NCI-H2227 (cell line): ENCODE results near the gene RAD51D.
"Not testable (repeated sequence)": the region's sequence is repeated elsewhere in the genome, so short reads cannot be mapped to it uniquely, and the experiment has no call there.

Source experiments
- DNase-seq: peaks from one replicate; lab custom pipeline; 2025; ENCODE audit not compliant: unreplicated experiment; lab: John Stamatoyannopoulos, UW

The RAD51D gene

DNA sequence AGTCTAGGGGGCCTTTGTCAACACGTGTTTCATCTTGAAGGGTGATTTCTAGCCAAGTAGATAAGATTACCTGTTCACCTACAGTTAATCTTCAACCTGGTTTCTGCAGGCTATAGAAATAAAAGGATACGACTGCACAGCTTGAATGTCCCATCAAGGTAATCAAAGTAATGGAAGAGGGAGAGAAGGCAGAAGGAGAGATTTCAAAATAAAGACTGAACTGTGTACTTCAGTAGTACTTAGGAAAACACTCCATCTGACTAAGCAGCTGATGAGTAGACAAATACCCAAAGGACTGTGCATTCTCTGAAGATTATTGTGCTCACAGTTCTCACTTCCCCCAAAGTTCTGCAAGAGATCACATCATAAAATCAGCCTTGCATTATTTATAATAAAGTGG is 50.3 kb downstream of the RAD51D start:
- DNase-seq, result no peak

DNA sequence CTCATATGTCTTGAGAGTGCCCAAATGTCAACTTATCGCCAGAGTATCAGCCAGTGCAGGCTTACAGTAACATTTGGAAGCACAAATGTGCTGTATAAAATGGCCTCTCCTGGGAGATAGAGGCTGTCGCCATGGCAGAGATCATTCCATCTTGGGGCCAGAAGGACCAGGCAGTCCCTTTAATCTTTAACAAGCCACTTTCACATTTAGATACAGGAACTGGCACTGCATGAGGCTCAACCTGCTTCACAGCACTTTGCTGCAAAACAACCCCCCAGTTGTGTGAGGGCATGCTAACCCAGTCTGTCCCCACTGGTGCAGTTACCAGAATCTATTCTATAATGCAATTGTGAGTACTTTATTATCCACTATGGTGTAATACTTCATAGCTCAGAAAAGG is 51.4 kb downstream of the RAD51D start:
- no peak for DNase-seq

DNA sequence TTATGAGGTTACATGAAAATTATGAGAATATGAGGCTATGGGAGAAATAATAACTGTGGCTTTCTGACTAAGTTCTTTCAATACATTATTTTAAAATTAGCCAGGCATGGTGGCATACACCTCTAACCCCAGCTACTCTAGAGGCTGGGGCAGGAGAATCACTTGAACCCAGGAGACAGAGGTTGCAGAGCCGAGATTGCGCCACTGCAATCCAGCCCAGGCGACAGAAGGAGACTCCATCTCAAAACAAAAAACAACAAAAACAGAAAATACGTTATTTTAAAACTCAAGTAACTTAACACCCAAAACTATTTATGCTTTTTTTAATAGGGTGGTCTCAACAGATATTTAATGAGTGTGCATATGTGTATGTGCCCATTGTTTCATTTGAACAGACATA is 53.8 kb downstream of the RAD51D start:
- no peak for DNase-seq

DNA sequence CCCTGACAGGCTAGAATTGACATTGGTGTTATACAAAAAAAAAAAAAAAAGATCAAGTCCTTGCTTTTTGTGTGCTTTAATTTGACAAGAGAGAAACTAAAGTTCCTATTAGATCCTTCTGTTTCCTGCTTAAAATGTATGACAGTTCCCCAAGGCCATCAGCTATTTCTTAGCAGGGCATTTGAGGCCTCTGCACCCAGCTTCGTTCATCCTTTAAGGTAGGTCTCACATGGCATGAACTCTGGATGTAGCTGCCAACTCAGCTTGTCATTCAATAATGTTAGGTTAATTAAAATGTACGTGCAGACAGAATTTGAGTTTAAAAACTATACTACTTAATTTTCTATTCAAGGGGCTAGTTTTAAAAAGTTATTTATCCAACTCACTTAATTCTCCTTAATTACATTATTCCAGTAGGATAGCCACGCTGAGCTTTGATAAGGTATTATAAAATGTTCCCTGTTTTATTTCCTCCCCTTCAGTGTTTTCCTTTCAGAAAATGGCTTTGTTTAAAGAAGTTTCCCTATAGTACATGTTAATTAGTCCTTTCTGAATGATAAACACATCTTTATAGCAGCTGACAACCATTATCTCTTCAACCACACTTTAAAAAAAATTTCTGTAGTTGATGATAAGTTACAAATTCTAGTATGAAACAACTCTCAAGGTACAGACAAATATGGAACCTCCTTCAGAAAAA is 55.0 kb downstream of the RAD51D start:
- no peak for DNase-seq

DNA sequence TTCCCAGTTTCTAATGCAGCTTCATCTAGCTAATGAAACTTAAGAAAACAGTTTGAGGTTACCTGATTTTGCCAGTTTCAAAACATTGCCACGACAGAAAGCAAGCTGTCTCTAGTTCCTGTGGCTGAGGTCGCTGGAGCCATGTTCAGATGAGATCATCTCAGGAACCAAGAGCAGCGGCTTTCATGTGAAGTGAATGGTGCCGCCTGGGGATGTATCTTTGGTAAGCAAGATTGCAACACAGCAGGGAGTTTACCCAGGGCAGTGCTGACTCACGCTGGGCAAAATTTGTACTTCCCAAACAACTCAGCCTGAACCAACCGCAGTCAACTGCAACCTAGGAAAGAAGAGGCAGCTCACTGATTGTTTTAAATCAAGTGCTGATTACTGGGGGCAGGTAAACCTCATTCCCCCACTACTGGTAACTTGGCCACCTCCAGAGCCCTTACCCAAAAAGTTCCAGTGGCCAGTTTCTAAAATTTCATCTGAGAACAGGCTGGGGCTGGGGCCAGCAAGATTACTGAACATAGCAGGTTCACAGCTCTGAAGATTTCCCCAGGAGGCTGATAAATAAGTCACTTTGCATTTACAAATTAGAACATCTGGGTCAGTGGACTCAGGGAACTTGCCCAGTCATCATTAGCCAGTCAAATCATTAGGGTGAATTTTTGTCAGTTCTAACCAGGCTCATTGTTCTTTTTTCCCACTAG is 56.0 kb downstream of the RAD51D start, which contains the start of gene RFFL:
RFFL (minus strand) TSS at position 194 of the 710 bp plus-strand sequence. CDS start 37,154 bp downstream, outside the sequence.
- DNase-seq, result peak; percentile 79

- DNase-seq, result no peak
Observed at GRCh38 chr17:35062308-35062707, 57.4 kb downstream of the RAD51D start.

DNA sequence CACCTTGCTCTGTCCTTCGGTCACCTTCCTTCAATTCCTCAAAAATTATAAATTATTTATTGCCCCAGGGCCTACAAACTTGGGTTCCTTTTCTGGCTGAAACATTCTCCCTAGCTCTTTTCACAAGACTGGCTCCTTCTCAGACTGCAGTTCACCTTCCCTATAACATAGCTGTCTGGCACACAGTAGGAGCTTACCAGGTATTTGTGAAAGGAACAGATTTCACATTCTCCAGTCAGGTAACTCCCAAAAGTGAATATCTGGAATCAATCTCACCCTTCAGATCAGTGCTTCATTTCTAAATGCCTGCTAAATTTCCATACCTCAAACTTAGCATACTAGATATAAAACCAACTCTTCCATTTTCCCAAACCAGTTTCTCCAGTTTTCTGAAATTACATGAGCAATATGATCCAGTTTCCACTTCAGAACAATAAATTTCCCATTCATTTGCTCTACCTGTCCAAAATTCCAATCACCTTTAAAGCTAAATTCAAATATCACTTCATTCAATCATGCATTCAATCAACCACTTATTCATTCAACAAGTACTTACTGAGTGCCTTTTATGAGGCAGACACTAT is 62.2 kb downstream of the RAD51D start:
- DNase-seq, result no peak

- no peak for DNase-seq
Observed at GRCh38 chr17:35056013-35056412, 63.6 kb downstream of the RAD51D start.

- no peak for DNase-seq
Observed at GRCh38 chr17:35053204-35053603, 66.5 kb downstream of the RAD51D start.

DNA sequence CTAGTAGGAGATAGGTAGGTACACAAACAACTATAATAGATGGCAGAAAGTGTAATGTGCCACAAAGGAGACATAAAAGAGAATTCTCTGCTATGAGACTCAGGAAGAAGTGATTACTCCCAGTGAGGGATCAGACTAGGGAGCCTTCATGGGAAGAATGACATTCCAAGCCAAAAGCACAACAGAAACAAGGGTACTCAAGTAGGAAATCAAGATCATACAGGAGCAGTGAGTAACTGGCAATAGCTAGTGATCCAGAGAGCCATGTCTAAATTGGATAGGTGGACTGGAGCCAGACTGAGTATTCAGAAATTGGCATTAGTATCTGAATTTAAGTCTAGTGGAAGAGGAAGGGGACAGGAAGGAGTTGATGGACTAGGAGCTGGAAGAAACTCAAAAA is 66.9 kb downstream of the RAD51D start:
- no peak for DNase-seq

- DNase-seq, result no peak
Observed at GRCh38 chr17:35052241-35052610, 67.4 kb downstream of the RAD51D start.

- no peak for DNase-seq
Observed at GRCh38 chr17:35051579-35052240, 68.0 kb downstream of the RAD51D start.

DNA sequence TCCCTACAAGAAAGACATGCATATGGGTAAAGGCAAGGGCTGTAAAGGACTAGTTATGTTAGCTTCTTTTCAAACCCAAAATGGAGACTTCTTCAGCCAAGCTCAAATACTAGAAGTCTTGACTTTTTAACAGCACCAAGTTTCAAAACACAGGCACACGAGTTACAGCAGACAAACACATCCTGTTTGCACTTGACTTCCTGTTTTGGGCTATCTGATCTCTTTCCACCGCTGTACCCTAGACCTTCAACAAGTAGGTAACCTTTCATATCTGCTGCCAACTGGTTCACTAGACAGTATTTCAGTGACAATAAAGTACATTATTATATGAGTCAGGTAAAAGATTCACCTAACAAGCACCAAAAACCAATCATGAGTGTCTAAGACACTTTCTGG is 68.5 kb downstream of the RAD51D start:
- no peak for DNase-seq

GRCh38 chr17:35050170-35050569 is 69.5 kb downstream of the RAD51D start:
- DNase-seq, result no peak

DNA sequence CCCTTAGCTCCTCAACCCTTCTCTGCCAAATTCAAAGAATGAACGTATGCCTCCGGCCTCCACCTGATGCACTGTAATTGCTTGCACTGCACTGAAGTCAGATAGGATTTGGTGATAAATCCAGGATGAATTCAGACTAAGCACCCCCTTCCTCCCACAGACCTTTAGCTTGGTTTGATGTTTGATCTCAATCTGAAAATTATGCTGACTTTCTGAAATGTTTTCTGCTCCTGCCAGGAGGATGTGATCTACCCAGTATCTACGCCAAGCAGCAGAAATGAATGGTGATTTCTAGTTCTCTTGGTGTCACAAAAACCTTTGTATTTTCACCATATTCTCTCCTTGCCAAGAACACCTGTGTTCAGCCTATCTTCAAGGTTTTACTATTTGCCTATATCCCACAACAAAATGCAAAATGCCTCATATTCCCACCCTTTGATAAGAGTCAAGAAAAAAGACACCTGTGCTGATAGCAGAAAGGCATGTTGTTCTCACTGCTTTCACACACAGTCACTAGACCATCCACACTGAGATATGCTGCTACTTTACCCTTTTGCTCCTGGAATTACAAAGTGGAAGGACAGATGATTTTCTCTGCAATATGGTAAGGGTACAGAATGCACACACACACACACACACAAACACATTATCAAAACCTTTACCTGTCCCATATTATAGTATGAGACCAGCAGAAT is 70.8 kb downstream of the RAD51D start:
- no peak for DNase-seq

- no peak for DNase-seq
Observed at GRCh38 chr17:35046740-35047283, 72.8 kb downstream of the RAD51D start.

GRCh38 chr17:35046245-35046644 is 73.4 kb downstream of the RAD51D start:
- DNase-seq, result no peak

DNA sequence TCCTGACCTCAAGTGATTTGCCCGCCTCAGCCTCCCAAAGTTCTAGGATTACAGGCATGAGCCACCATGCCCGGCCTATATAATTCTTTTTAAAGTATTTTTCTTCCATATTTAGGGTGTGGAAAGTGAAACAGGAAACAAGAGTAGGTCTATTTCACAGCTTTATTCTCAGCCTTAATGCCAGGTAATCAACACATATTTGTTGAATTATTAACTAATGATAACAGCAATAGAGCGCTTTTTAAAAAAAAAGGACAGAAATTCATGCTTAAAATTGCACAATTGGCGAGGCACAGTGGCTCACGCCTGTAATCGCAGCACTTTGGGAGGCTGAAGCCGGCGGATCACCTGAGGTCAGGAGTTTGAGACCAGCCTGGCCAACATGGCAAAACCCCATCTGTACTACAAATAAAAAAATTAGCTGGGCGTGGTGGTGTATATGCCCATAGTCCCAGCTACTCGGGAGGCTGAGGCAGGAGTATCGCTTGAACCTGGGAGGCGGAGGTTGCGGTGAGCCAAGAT is 74.1 kb downstream of the RAD51D start:
- DNase-seq, result not testable (repeated sequence)

DNA sequence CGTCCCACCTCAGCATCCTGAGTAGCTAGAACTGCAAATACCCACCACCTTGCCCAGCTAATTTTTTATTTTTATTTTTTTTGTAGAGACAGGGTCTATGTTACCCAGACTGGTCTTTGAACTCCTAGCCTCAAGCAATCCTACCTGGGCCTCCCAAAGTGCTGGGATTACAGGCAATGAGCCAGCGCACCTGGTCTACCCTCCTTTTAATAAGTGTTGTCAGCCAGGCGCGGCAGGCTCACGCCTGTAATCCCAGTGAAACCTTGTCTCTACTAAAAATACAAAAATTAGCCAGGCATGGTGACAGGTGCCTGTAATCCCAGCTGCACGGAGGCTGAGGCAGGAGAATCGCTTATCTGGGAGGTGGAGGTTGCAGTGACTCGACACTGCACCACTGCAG is 75.5 kb downstream of the RAD51D start:
- DNase-seq, result no peak
